Sciatic nerve (tissue), 2 donors: ENCODE data around the gene ALS2. TPM values are rescaled to one million over a fixed set of nuclear protein-coding genes. Genes with fewer than 3 reads are reported as not detected.

Experiments
- ATAC-seq: fragments of 200-7000 bp; cut with Tn5 transposase; one replicate; pipeline ENCODE4 v1.9.1; 2020; ENCODE audit warnings: mild to moderate bottlenecking, moderate library complexity
- DNase-seq: peaks from one replicate; pipeline ENCODE4 v3.0.0-alpha.2; 2020; ENCODE audit warnings: low spot score
- intact Hi-C: fragments of 100-400 bp; cut with DNase I; formaldehyde crosslinking; loops from one replicate; pipeline ENCODE4 v1.14.2; 2022
- total RNA-seq: library from RNA; stranded (reverse); fragmentation: NEBNext Ultra II Directional; extraction: Animal tissue kit (Norgen Biotek cat#: 25700); gene quantifications from one replicate; pipeline ENCODE4 v1.2.1, GENCODE V29; 2021
- donor health status: DM: no; HTN: no; CAD: no.
- donor health status: DM: no; HTN: no; CAD: no.

The ALS2 gene
- total RNA-seq, 1 donor from 2014 or later, result 36.4 TPM

DNA sequence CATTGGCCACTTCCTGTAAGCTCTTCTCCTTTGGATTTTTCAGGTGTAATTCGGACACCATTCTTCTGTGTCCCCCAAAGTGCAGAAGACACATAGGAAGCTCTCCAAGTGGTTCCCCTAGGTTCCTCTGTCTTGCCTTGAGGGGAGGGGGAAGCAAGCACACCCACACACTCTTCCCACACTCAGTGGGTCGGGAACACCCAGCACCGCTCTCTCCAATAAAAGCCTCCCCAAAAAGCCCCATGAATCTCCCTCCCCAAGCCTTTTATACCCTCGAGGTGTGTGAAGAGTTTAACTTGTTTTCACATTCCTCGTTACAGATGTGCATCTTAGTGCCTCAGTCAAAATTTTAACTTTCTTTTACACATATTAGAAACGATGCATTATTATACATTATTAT, 127.5 kb downstream of the ALS2 start:
- ATAC-seq (no peak), DNase-seq (no peak)
- intact Hi-C loops, result no loop called here

Other genes starting within 250 kb of the ALS2 start
- 21.8 TPM for gene TMEM237, start 137.4 kb downstream of the ALS2 start, total RNA-seq
- 0.27 TPM for gene MPP4, start 82.3 kb downstream of the ALS2 start, total RNA-seq
- gene CDK15, start 25.6 kb upstream of the ALS2 start, total RNA-seq, result 2.3 TPM